ENCODE measurements around the gene SYNCRIP.

The SYNCRIP gene

DNA sequence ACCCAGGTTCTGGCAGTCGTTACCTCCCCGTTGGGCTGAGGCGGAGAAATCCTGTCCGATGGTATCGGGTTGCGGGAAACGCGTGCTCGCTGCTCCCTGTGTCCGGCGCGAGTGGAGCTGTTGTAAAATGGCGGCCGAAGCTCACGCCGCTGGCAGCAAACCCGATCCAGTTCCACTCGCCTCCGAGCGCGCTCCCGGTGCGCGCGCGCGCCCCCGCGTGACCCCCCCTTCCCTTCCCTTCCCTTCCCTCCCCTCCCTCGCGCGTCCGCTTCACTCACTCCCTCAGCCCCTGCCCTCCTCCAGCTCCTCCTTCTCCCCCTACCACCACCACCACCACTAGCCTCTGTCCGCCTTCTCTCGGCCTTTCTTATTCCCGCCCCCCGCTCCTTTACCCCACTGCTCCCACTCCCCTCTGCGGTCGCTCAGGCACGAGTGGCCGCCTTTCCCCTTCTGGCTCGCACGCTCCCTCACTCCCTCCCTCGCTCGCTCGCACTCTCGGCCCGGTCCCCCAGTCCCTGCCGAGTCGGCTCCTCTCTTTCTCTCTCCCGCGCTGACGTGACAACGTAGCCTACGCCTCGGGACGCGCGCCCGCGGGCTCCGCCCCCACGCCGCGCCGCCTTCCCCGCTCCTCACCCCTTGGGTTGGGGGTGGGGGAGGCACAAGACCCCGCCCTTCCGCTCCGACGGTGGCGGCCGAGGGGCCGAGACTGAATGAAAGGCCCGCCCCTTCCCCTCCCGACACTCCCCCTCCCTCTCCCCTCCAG is at the start of gene SYNCRIP:
Gene SYNCRIP (minus strand): TSS at position 113 of the 763 bp plus-strand sequence. CDS start 1,447 bp downstream, outside the sequence.
- TF ChIP-seq CTCF (IDR thresholded peaks at IDR 0.05): no peak

DNA sequence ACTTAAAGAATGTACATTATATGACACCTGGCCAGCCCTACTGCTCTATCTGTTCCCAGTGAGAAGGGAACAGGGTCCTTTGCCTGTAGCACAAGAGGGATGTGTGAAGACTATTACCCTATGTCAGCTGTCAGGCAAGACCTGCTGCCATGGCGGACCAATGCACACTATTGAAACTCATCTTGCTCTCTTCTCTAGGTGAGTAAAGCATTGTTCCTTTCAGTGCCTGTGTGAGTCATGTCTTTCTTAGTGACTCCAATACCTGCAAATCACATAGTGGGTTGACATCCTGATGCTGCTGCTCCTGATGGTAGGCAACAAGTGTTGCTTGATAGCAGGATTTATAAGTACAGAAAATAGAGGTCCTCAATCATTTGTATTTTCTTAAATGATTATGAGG is 48.8 kb upstream of the SYNCRIP start:
- no peak for TF ChIP-seq CTCF (IDR thresholded peaks at IDR 0.05)

GRCh38 chr6:85690071-85690470 is 47.4 kb upstream of the SYNCRIP start:
- no peak for TF ChIP-seq CTCF (IDR thresholded peaks at IDR 0.05)

GRCh38 chr6:85685713-85686112 is 43.0 kb upstream of the SYNCRIP start:
- no peak for TF ChIP-seq CTCF (IDR thresholded peaks at IDR 0.05)

DNA sequence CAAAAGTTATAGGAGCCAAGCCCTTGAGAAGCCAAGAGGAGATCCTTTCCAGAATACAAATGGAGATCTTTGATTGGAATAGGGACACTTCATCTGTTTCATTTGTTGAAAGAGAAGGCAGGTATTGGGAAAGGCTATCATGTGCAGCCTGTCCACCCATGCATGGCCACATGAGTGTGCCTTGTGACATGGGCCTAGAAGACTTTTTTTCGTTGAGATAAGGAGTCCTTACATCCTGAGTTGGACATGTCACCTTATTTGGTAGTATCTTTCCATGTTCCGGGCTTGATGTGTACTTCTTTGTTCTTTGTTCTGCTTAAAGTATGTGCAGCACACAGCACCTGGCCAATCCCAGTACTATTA is 42.1 kb upstream of the SYNCRIP start:
- no peak for TF ChIP-seq CTCF (IDR thresholded peaks at IDR 0.05)

DNA sequence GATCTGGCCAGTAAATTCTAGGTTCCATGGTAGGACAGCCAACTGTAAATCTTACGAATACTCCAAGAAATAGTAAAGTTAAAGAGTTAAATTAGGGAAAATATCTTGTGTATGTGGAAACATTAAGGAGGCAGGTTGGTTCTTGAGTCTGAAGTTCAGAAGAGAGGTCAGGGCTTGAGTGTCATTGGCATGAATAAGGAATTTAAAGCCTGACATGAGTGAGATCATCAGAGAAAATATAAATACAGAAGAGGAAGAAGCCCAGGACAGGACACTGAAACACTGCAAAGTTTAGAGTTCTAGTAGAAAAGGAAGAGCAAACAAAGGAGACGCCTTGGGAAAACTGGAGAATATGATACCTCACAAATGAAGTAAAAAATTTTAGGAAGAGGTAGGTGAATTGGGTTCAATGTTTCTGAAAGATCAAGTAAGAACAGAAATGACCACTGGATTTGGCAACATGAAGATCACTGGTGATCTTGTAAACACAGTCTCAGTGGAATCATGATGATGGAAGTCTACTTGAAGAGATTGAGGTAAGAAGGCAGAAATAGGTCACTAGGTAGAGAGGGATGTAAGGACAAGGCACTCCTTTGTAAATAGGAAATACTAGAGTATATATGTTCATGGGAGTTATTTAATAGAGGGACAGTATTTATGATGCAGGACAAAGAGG is 41.6 kb upstream of the SYNCRIP start:
- TF ChIP-seq CTCF (IDR thresholded peaks at IDR 0.05): no peak

GRCh38 chr6:85680388-85680787 is 37.7 kb upstream of the SYNCRIP start:
- TF ChIP-seq CTCF (IDR thresholded peaks at IDR 0.05): no peak

Measured in LNCAP (cell line).